Activated naive CD4-positive, alpha-beta T cell treated with anti-CD3 and anti-CD28 coated beads, Interleukin-2, amount 50 U/mL, for 16 hours (primary cell): ENCODE data around the gene FAM185A.
"Not testable (repeated sequence)": the region's sequence is repeated elsewhere in the genome, so short reads cannot be mapped to it uniquely, and the experiment has no call there.

Experiments
- DNase-seq: peaks from one replicate; pipeline ENCODE4 v3.0.0-alpha.2; 2020

The FAM185A gene

GRCh38 chr7:102748605-102749444, at the start of gene FAM185A:
TSS of gene FAM185A (plus strand) at chr7:102748999. CDS start at chr7:102749208, 209 bp downstream.
- peak; percentile 94 for DNase-seq

- DNase-seq = not testable (repeated sequence)
Measured at GRCh38 chr7:102713011-102713690, 35.6 kb upstream of the FAM185A start.

- DNase-seq = not testable (repeated sequence)
Measured at GRCh38 chr7:102713691-102714080, 35.1 kb upstream of the FAM185A start.

GRCh38 chr7:102714774-102715522, 33.9 kb upstream of the FAM185A start:
- not testable (repeated sequence) for DNase-seq

- not testable (repeated sequence) for DNase-seq
Measured at GRCh38 chr7:102715718-102716117, 33.1 kb upstream of the FAM185A start.

- not testable (repeated sequence) for DNase-seq
Measured at GRCh38 chr7:102718491-102718890, 30.3 kb upstream of the FAM185A start.

GRCh38 chr7:102726170-102726569, 22.6 kb upstream of the FAM185A start:
- DNase-seq = not testable (repeated sequence)

GRCh38 chr7:102729670-102730069, 19.1 kb upstream of the FAM185A start:
- not testable (repeated sequence) for DNase-seq

GRCh38 chr7:102730431-102730830, 18.4 kb upstream of the FAM185A start:
- DNase-seq = not testable (repeated sequence)

- DNase-seq = not testable (repeated sequence)
Measured at GRCh38 chr7:102742002-102742771, 6.6 kb upstream of the FAM185A start.

- DNase-seq = not testable (repeated sequence)
Measured at GRCh38 chr7:102743861-102744260, 4.9 kb upstream of the FAM185A start.

GRCh38 chr7:102745494-102746288, 3.1 kb upstream of the FAM185A start:
- DNase-seq = not testable (repeated sequence)

- DNase-seq = not testable (repeated sequence)
Measured at GRCh38 chr7:102749445-102749786, 617 bp downstream of the FAM185A start.

- DNase-seq = not testable (repeated sequence)
Measured at GRCh38 chr7:102758227-102758626, 9.4 kb downstream of the FAM185A start.

GRCh38 chr7:102759934-102760333, 11.1 kb downstream of the FAM185A start:
- not testable (repeated sequence) for DNase-seq

- not testable (repeated sequence) for DNase-seq
Measured at GRCh38 chr7:102761234-102761633, 12.4 kb downstream of the FAM185A start.

- not testable (repeated sequence) for DNase-seq
Measured at GRCh38 chr7:102763295-102763905, 14.6 kb downstream of the FAM185A start.

GRCh38 chr7:102769657-102770192, 20.9 kb downstream of the FAM185A start:
- not testable (repeated sequence) for DNase-seq

- not testable (repeated sequence) for DNase-seq
Measured at GRCh38 chr7:102770467-102770866, 21.7 kb downstream of the FAM185A start.

- not testable (repeated sequence) for DNase-seq
Measured at GRCh38 chr7:102776217-102776616, 27.4 kb downstream of the FAM185A start.

- DNase-seq = not testable (repeated sequence)
Measured at GRCh38 chr7:102778663-102779062, 29.9 kb downstream of the FAM185A start.
